Heart left ventricle (tissue), 16 donors: Measurements from ENCODE around the gene HARBI1. TPM values are rescaled to one million over a fixed set of nuclear protein-coding genes. Genes with fewer than 3 reads are reported as not detected.
A peak's percentile ranks its signal among the peaks of the same experiment; 100 is the strongest.

ENCODE experiments used
- ATAC-seq, 4 donors: fragments of 200-7000 bp; cut with Tn5 transposase; one replicate each; pipeline ENCODE4 v1.9.1; 2020 to 2022; ENCODE audit warnings: moderate library complexity in 4 of 4, mild to moderate bottlenecking in 3 of 4, moderate number of reproducible peaks in 1 of 4
- DNase-seq, 5 donors: peaks; one replicate each; pipeline ENCODE4 v3.0.0-alpha.2; 2020
- H3K27ac ChIP-seq, 12 donors: fragments of 200-600 bp; sonication (generic) in 4 of 12; one replicate each; pipeline versions ENCODE4 v1.5.0 to v1.8.0; 2016 to 2022; ENCODE audit warnings: mild to moderate bottlenecking in 2 of 12
- H3K27me3 ChIP-seq, 9 donors: fragments of 200-600 bp; sonication (generic) in 2 of 9; one replicate each; pipeline versions ENCODE4 v1.5.1 to v1.8.0; 2016 to 2022; ENCODE audit warnings: mild to moderate bottlenecking in 3 of 9
- H3K36me3 ChIP-seq, 9 donors: fragments of 200-600 bp; sonication (generic) in 2 of 9; one replicate each; pipeline versions ENCODE4 v1.5.0 to v1.8.0; 2018 to 2022; ENCODE audit warnings: mild to moderate bottlenecking in 2 of 9
- H3K4me1 ChIP-seq, 12 donors: fragments of 200-600 bp; sonication (generic) in 4 of 12; one replicate each; pipeline versions ENCODE4 v1.5.0 to v1.8.0; 2016 to 2022; ENCODE audit warnings: mild to moderate bottlenecking in 3 of 12
- H3K4me3 ChIP-seq, 12 donors: fragments of 200-600 bp; sonication (generic) in 4 of 12; one replicate each; pipeline versions ENCODE4 v1.5.0 to v1.8.0; 2017 to 2022; ENCODE audit warnings: mild to moderate bottlenecking in 9 of 12, moderate library complexity in 4 of 12
- H3K9me3 ChIP-seq, 12 donors: fragments of 200-600 bp; sonication (generic) in 4 of 12; one replicate each; pipeline versions ENCODE4 v1.5.0 to v1.8.0; 2016 to 2022; ENCODE audit warnings: mild to moderate bottlenecking in 1 of 12
- CTCF ChIP-seq, 12 donors: fragments of 200-600 bp; sonication (generic) in 4 of 12; IDR thresholded peaks; one replicate each; pipeline versions ENCODE4 v1.5.0 to v1.8.0; 2018 to 2022; ENCODE audit warnings: antibody characterized with exemption in 12 of 12, mild to moderate bottlenecking in 5 of 12
- POLR2A ChIP-seq, 2 donors: fragments of 450-650 bp; IDR thresholded peaks; one replicate each; pipeline ENCODE4 v1.6.1; 2017; ENCODE audit warnings: antibody characterized with exemption in 2 of 2, mild to moderate bottlenecking in 2 of 2, moderate library complexity in 2 of 2
- WGBS, 4 donors: extraction: QIAGEN DNeasy Blood & Tissue Kit in 2 of 4; methylation state at CpG; one replicate each; pipeline versions ENCODE4 v1.1.5 to v1.1.7; 2013 to 2018; 5-methylcytosine and 5-hydroxymethylcytosine counted together
- intact Hi-C, 10 donors: fragments of 100-400 bp; cut with DNase I; formaldehyde crosslinking; loops; one replicate each; pipeline versions ENCODE4 v1.11.1 to v1.14.2; 2022
- polyA plus RNA-seq, 2 donors: library from polyadenylated mRNA; stranded (reverse); fragments of 200-250 nt; gene quantifications; one replicate each; pipeline ENCODE4 v1.2.3, GENCODE V29; 2013
- total RNA-seq, 9 donors: library from RNA; depleted of rRNA in 2 of 9; stranded (reverse); fragments of >200 nt in 2 of 9; fragmentation: NEBNext Ultra II Directional in 3 of 9; extraction: Animal tissue kit (Norgen Biotek cat#: 25700) in 3 of 9; gene quantifications; one replicate each; pipeline versions ENCODE4 v1.1.0 to v1.2.4, GENCODE V29; 2016 to 2023
- donor health status: ischemic (EF 13 %, LVEDD 7.1; RV severe dilation, severe dysfunction).
- donor health status: healthy with polysubstance abuse.
- donor health status: DM: no; HTN: yes; CAD: no.
- donor health status: DM: no; HTN: no; CAD: no.
- donor health status: ischemic (EF 25% LVEDD 6.9; RV normal size, moderate dysfunction).
- donor health status: ischemic (EF 25% LVEDD 5.7; RV mildly dilated, moderate dysfunction).
- donor health status: healthy.
- donor health status: DM: yes; HTN: yes; CAD: no.
- donor health status: ischemic (EF 35%, LVEDD 5.7; RV mildly dilated, moderate dysfunction).
- donor health status: nonischemic (EF 11% LVEDD 7.7; RV severe dilation, severe dysfunction).
- donor health status: DM: yes; HTN: yes; CAD: no.
- donor health status: PGD.
- donor health status: ischemic (EF 29% LVEDD 5.4; RV normal size, mild dysfunction).
- donor health status: nonischemic (EF 23%, LVEDD 6.1; RV moderate dilation, normal function).

Gene HARBI1
- total and polyA plus RNA-seq, 11 donors, result 2.1 to 4.5 (median 3.5) TPM

DNA sequence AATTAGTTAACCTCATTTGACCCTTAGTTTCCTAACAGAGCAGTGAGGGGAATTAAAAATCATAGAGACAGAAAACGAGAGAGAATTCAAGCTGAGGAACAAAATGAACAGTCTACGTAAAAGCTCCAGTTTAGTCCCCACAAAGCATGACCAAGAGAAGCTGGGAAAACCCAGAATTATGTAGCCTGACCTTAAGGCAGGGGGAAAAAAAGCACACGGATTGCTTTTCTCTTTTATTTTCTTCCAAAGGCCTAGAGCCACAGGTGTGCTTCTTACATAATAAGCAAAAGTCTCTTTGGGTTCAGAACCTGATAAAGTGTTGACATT, 22.7 kb downstream of the HARBI1 start:
- Histone ChIP-seq H3K4me1 (peaks cover 0 to 46% (median 30%) of the 10 kb centered on the region in 12 donors), H3K27ac (peak overlapping the region; percentile 70 to 88 (median 82)), H3K4me3 (peak overlapping the region; percentile 66 to 99 (median 91)), H3K36me3 (no peaks in the 10 kb centered on the region), H3K27me3 (no peaks in the 10 kb centered on the region), H3K9me3 (no peaks in the 10 kb centered on the region)
- no peak for TF ChIP-seq CTCF (IDR thresholded peaks at IDR 0.05)
- no peak for TF ChIP-seq POLR2A (IDR thresholded peaks at IDR 0.05)
- 35 to 41% (median 41%) methylated on average over 3 of the region's 3 CpGs for WGBS, 4 donors
- ATAC-seq (no peak), DNase-seq (no peak)
- intact Hi-C loops, result loop anchor here in 1 of 10 donors (2.0 kb wide), 1 partner anchor 22 kb away; the partner anchor contains the start of genes ATG13 and HARBI1

- intact Hi-C loops, result loop anchor here in 1 of 10 donors (2.0 kb wide), 1 partner anchor 23 kb away; the partner anchor contains the start of genes ATG13 and HARBI1
- H3K36me3 ChIP-seq, result no peaks in the 10 kb centered on the region
- WGBS, 4 donors, result 1 to 2% (median 2%) methylated on average over 45 to 54 of the region's 54 CpGs
- no peaks in the 10 kb centered on the region for H3K27me3 ChIP-seq
- H3K27ac ChIP-seq, result peak within 1 kb of the TSS; percentile 70 to 88 (median 82)
- peak; percentile 84 to 96 (median 92) for ATAC-seq
- no peaks in the 10 kb centered on the region for H3K9me3 ChIP-seq
- peak in 1 of 2 donors; percentile 38 for TF ChIP-seq POLR2A (IDR thresholded peaks at IDR 0.05)
- TF ChIP-seq CTCF (IDR thresholded peaks at IDR 0.05), result peak in 1 of 12 donors; percentile 9
- DNase-seq, result peak; percentile 83 to 89 (median 86)
- peak within 1 kb of the TSS; percentile 66 to 99 (median 91) for H3K4me3 ChIP-seq
- H3K4me1 ChIP-seq, result peaks cover 0 to 51% (median 31%) of the 10 kb centered on the region in 12 donors
These were observed 23.3 kb downstream of the HARBI1 start, which contains the start of gene AMBRA1 for GRCh38 chr11:46593550-46594373. TSS of gene AMBRA1 (minus strand) at chr11:46594023. CDS start at chr11:46548380, 45,643 bp downstream.

- peak overlapping the region in 5 of 12 donors; percentile 1 to 16 (median 4) for H3K4me3 ChIP-seq
- H3K36me3 ChIP-seq, result peaks cover 0 to 3% (median 0%) of the 10 kb centered on the region in 9 donors
- H3K27ac ChIP-seq, result peak overlapping the region in 2 of 12 donors; percentile 25 to 37
- intact Hi-C loops, result no loop called here
- ATAC-seq, result no peak
- no peaks in the 10 kb centered on the region for H3K9me3 ChIP-seq
- WGBS, 4 donors, result 51 to 64% (median 54%) methylated on average over 11 of the region's 11 CpGs
- no peak for TF ChIP-seq CTCF (IDR thresholded peaks at IDR 0.05)
- no peak for TF ChIP-seq POLR2A (IDR thresholded peaks at IDR 0.05)
- no peak for DNase-seq
- no peaks in the 10 kb centered on the region for H3K27me3 ChIP-seq
- peaks cover 0 to 52% (median 31%) of the 10 kb centered on the region in 12 donors for H3K4me1 ChIP-seq
These were observed 26.1 kb downstream of the HARBI1 start for GRCh38 chr11:46590740-46591605.
